ENCODE measurements around the gene RGS6. TPM values are rescaled to one million over a fixed set of nuclear protein-coding genes. Genes with fewer than 3 reads are reported as not detected.

RGS6 gene
- total and polyA plus RNA-seq, 2 of the 4 experiments (the other 2 are of a cell fraction): not detected

DNA sequence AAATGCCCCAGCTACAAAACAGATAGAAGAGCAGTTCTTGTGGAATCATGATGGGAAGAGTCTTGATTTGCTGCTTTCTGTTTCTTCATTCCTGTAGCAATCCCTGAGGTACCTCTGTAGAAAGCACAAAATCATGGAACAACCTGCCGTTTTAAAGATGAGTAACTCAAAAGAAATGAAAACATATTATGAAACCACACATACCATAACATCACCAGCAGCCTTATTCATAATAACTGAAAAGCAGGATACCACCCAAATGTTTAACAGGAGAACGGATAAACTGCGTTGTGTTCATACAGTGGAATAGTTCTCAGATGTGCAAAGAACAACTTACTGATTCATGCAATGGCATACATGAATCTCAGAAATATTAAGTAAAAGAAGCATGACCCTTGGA lies 188.1 kb downstream of the RGS6 start:
- Histone ChIP-seq H4K8ac (ENCODE audit: low read depth in 2 of 2, low read length in 2 of 2) (no peak overlapping the region), H3K79me1 (ENCODE audit: low read depth in 1 of 2, low read length in 2 of 2) (no peaks in the 10 kb centered on the region), H2AFZ (replicated peaks; ENCODE audit: low read length, poor library complexity) (no peak overlapping the region), H2BK120ac (ENCODE audit: low read depth, low read length) (no peak overlapping the region), H3K18ac (ENCODE audit: low read depth, low read length) (no peak overlapping the region), H4K5ac (ENCODE audit: low read depth, low read length) (no peak overlapping the region), H3K27ac (ENCODE audit: insufficient read depth, low read length) (no peak overlapping the region), H2AK5ac (ENCODE audit: low read depth, low read length) (no peak overlapping the region), H3K9me1 (ENCODE audit: insufficient read depth, low read length) (no peaks in the 10 kb centered on the region), H2BK20ac (ENCODE audit: low read depth, low read length) (no peak overlapping the region), H3K14ac (replicated peaks; ENCODE audit: low read depth, low read length) (no peak overlapping the region), H3K4me2 (ENCODE audit: low read depth, low read length) (no peak overlapping the region), H4K20me1 (ENCODE audit: insufficient read depth, low read length) (no peaks in the 10 kb centered on the region), H2AK9ac (replicated peaks; ENCODE audit: low read depth, low read length, poor library complexity) (no peak overlapping the region), H3K9ac (ENCODE audit: low read depth, low read length) (no peak overlapping the region), H3K4ac (ENCODE audit: low read depth, low read length) (no peak overlapping the region), H3K27me3 (ENCODE audit: control insufficient read depth, insufficient read depth, low read length) (no peaks in the 10 kb centered on the region), H2BK5ac (ENCODE audit: low read depth, low read length, poor library complexity, severe bottlenecking) (no peak overlapping the region), H3K23ac (ENCODE audit: low read depth, low read length) (no peak overlapping the region), H3K4me3 (ENCODE audit: insufficient read depth, low read depth, low read length) (no peak overlapping the region), H4K91ac (ENCODE audit: insufficient read depth, low read depth, low read length) (no peak overlapping the region), H3K4me1 (ENCODE audit: control insufficient read depth, insufficient read depth, low read length) (no peaks in the 10 kb centered on the region), H3K56ac (ENCODE audit: extremely low read depth, insufficient read depth, low read length) (no peak overlapping the region), H3K9me3 (ENCODE audit: control insufficient read depth, insufficient read depth, low read length) (no peaks in the 10 kb centered on the region), H2BK15ac (ENCODE audit: low read depth, low read length) (no peak overlapping the region), H3K36me3 (ENCODE audit: control insufficient read depth, insufficient read depth, low read length) (no peaks in the 10 kb centered on the region)
- in situ Hi-C loops (cut with MboI; ENCODE audit: low sequenced_read_pairs): no loop called here
- no TSS peak for BruUV-seq (replicated peaks)
- POLR2A ChIA-PET (ENCODE audit: unreplicated experiment): no interaction called here
- ATAC-seq (ENCODE audit: low read depth) (no peak), DNase-seq (no peak)
- no CpG with 5 or more reads among the region's 3 CpGs for WGBS, 2 experiments (ENCODE audit: extremely low coverage in 2 of 2, insufficient read length in 1 of 2)
- TF ChIP-seq CHD1 (IDR thresholded peaks at IDR 0.05; ENCODE audit: low read depth, low read length) (no peak), RCOR1 (IDR thresholded peaks at IDR 0.05; ENCODE audit: insufficient replicate concordance, low read length) (no peak), NFE2L2 (IDR thresholded peaks at IDR 0.05; ENCODE audit: low read depth, low read length) (no peak), CEBPB (IDR thresholded peaks at IDR 0.05; ENCODE audit: low read depth, low read length) (no peak), RFX5 (IDR thresholded peaks at IDR 0.05; ENCODE audit: low read depth, low read length) (no peak), USF2 (IDR thresholded peaks at IDR 0.05; ENCODE audit: low read depth, low read length) (no peak), MAFK (IDR thresholded peaks at IDR 0.05; ENCODE audit: low read depth, low read length) (no peak), RAD21 (IDR thresholded peaks at IDR 0.05; ENCODE audit: low read length) (no peak), FOS (IDR thresholded peaks at IDR 0.05; ENCODE audit: low read depth, low read length) (no peak), MAZ (IDR thresholded peaks at IDR 0.05; ENCODE audit: borderline replicate concordance, low read depth, low read length) (no peak), POLR2A (IDR thresholded peaks at IDR 0.05; ENCODE audit: low read depth, low read length) (no peak), BHLHE40 (IDR thresholded peaks at IDR 0.05; ENCODE audit: low read depth, low read length) (no peak), MXI1 (IDR thresholded peaks at IDR 0.05; ENCODE audit: borderline replicate concordance, low read depth, low read length) (no peak)
- TF ChIP-seq, protein P1, sequence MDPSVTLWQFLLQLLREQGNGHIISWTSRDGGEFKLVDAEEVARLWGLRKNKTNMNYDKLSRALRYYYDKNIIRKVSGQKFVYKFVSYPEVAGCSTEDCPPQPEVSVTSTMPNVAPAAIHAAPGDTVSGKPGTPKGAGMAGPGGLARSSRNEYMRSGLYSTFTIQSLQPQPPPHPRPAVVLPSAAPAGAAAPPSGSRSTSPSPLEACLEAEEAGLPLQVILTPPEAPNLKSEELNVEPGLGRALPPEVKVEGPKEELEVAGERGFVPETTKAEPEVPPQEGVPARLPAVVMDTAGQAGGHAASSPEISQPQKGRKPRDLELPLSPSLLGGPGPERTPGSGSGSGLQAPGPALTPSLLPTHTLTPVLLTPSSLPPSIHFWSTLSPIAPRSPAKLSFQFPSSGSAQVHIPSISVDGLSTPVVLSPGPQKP (IDR thresholded peaks at IDR 0.05; ENCODE audit: borderline replicate concordance, low read depth, low read length): no peak
- TF ChIP-seq, protein P2, sequence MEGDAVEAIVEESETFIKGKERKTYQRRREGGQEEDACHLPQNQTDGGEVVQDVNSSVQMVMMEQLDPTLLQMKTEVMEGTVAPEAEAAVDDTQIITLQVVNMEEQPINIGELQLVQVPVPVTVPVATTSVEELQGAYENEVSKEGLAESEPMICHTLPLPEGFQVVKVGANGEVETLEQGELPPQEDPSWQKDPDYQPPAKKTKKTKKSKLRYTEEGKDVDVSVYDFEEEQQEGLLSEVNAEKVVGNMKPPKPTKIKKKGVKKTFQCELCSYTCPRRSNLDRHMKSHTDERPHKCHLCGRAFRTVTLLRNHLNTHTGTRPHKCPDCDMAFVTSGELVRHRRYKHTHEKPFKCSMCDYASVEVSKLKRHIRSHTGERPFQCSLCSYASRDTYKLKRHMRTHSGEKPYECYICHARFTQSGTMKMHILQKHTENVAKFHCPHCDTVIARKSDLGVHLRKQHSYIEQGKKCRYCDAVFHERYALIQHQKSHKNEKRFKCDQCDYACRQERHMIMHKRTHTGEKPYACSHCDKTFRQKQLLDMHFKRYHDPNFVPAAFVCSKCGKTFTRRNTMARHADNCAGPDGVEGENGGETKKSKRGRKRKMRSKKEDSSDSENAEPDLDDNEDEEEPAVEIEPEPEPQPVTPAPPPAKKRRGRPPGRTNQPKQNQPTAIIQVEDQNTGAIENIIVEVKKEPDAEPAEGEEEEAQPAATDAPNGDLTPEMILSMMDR (conservative IDR thresholded peaks at IDR 0.05; ENCODE audit: low read depth, low read length): no peak
- CTCF ChIA-PET: no interaction called here
- dilution Hi-C loops (cut with HindIII; ENCODE audit: low sequenced_read_pairs, unreplicated experiment): no loop called here
- intact Hi-C loops (cut with micrococcal nuclease): no loop called here
